Hematopoietic multipotent progenitor cell (in vitro differentiated cells): ENCODE results near the gene ZNF74. TPM values are rescaled to one million over a fixed set of nuclear protein-coding genes. Genes with fewer than 3 reads are reported as not detected.
"Not testable (repeated sequence)": the region's sequence is repeated elsewhere in the genome, so short reads cannot be mapped to it uniquely, and the experiment has no call there.

Experiments
- DNase-seq, 3 donors: peaks; one replicate each; pipeline ENCODE4 v3.0.0-alpha.2; 2011 to 2015; ENCODE audit warnings: low read depth in 2 of 3, low spot score in 2 of 3
- total RNA-seq: library from RNA; depleted of rRNA; stranded (reverse); fragments of >200 nt; gene quantifications from one replicate; pipeline ENCODE4 v1.2.3, GENCODE V29; 2012

ZNF74 gene
- total RNA-seq, 1 donor = 36.9 TPM

GRCh38 chr22:20399866-20400605 is 6.1 kb downstream of the ZNF74 start:
- DNase-seq = no peak

DNA sequence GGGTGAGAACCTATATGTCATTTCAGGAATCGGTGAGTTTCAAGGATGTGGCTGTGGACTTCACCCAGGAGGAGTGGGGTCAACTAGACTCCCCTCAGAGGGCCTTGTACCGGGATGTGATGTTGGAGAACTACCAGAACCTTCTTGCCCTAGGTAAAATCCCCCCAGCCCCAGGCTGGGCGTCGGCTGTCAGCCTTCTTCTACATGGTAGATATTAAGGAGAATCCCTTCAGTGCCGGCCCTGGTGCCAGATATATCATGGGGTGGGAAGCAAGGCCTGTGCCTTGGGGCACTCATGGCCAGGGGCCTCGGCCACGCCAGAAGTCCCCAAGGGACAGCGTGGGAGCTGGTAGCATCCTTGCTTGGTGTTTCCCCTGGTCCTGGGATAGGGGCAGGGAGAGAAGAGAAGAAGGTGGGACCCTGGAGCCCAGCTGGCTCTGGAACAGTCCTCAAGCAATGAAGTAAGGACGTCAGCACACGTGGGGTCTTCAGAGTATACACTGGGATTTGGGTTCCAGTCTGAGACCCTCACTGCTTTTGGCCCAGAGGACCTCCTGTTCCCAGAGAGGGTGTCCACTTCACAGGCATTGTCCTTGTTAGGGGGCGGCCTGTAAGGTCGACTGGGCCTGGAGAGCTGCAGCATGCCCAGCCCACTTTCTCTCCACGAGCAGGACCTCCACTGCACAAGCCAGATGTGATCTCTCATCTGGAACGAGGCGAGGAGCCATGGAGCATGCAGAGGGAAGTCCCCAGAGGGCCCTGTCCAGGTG is 6.8 kb downstream of the ZNF74 start:
- no peak for DNase-seq

GRCh38 chr22:20401376-20402014 is 7.5 kb downstream of the ZNF74 start:
- DNase-seq = no peak

DNA sequence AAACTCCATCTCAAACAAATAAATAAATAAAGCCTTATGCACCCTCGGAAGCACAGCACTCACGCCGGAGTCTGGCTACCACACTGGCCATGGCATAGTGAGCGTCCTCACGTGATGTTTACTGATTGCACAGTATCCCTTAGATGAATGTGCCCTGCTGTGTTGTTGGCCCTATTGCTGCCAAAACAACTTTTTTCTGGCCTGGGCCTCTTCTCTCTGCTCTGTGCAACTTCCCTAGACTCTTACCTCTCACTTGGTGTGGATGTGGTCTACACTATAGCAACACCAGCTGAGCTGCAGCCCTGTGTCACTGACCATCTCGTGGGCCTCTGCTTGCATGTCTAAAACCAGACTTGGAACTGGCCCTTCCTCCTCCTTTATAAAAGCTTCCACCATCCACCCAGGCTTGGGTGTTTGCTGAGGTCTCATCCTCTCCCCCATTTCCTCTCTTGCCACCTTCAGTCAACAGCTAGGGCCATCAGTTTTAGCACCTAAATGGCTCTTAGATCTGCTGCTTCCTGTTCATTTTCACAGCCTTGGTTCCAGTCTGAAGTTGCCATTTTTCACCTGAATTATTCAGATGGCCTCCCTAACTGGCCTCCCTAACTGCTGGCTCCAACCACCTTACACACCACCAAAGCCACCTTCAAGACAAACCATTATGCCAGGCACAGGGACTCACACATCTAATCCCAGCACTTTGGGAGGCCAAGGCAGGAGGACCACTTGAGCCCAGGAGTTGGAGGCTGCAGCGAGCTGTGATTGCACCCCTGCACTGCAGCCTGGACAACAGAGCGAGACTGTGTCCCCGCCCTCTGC is 9.2 kb downstream of the ZNF74 start:
- DNase-seq = no peak

DNA sequence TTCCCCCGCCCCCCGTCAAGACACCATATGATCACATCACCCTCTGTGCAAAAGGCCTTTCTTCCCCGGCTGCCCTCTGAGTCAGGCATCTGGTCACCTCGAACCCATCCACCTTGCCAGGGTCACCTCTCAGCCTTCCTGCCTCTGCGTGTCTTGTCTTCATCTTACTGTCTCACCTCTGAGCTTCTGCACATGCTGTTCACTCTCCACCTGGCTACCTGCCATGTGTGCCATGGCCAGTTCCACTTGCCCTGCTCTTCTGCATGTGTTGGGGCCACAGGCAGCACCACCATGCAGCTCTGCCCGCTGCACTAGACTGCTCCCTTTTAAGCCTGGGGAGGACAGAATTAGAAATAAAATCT is 9.8 kb downstream of the ZNF74 start:
- no peak for DNase-seq

- no peak for DNase-seq
These were observed 10.9 kb downstream of the ZNF74 start for GRCh38 chr22:20404881-20405280.

- no peak for DNase-seq
These were observed 11.5 kb downstream of the ZNF74 start for GRCh38 chr22:20405291-20405930.

GRCh38 chr22:20405931-20406685 is 12.2 kb downstream of the ZNF74 start:
- DNase-seq = no peak

- DNase-seq = no peak
These were observed 12.9 kb downstream of the ZNF74 start for GRCh38 chr22:20406686-20407408.

DNA sequence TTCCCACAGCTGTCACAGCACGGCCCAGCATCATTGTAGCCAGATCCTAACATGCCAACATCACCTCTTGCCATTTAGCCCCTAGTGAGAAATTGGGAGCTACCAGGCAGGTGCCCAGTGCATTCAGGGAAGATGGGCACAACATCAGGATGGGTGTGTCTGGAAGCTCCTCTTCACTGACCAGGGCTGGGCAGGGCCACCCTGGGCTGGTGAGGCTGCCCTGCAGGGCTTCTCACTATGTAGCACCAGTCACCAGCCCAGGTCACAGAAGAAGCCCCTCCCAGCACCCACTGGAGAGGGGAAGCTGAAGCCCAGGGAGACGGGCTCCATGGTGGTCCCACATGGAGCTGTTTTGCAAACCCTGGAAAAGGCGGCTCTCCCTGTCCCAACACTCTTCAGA is 13.9 kb downstream of the ZNF74 start:
- no peak for DNase-seq

DNA sequence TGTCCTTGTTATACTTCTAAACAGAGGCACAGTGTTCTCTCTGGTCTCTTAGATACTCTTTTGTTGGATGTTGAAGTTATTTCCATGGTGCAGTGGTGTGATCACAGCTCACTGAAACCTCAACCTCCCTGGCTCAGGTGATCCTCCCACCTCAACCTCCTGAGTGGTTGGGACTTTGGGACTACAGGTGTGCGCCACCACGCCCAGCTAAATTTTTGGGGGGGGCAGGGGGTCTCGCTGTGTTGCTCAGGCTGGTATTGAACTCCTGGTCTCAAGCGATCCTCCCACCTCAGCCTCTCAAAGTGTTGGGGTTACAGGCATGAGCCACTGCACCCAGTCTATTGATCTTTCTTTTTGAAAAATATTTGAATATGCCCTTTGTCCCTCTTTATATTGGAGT is 14.9 kb downstream of the ZNF74 start:
- no peak for DNase-seq

DNA sequence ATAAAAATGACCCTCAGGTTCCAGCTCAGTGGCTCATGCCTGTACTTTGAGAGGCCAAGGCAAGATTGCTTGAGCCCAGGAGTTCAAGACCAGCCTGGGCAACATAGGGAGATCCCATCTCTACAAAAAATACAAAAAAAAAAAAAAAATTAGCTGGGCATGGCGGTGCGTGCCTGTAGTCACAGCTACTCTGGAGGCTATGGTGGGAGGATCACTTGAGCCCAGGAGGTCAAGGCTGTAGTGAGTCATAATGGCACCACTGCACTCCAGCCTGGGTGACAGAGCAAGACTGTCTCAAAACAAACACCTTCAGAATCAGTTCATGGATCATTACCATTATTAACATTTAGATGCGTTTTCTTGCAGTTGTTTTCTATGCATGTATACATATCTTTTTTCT is 15.4 kb downstream of the ZNF74 start:
- DNase-seq = not testable (repeated sequence)

DNA sequence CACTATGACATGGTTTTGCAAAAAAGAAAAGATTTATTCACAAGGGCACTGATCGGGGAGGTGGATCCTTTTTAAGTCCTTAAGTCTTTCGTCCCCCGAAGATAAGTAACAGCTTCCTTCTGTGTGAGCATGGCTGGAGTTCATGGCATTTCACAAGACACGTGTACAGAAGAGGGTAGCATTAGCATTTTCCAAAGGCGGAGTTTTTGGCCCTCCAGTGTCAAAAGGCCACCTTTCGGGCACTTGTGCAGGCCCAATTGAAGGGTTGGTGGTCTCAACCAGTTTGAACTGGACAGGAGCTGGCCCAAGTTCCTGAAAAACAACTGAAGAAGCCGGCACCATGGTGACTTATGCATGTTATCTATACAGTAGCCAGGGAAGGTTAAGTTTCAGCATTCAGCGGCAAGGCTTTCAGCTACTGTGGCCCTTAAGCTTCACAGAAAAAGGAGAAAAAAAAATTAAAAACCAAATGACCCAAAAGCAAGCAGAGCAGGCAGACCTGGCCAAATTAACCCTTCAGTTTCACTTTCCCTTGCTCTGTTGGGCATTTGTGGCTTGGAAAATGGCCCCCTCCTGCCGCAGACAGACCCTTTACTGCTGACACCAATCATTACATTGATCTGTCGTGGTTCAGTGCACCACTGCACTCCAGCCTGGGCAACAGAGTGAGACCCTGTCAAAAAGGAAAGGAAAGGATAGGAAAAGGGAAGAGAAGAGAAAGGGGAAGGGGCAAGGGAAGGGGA is 18.7 kb downstream of the ZNF74 start:
- no peak for DNase-seq

DNA sequence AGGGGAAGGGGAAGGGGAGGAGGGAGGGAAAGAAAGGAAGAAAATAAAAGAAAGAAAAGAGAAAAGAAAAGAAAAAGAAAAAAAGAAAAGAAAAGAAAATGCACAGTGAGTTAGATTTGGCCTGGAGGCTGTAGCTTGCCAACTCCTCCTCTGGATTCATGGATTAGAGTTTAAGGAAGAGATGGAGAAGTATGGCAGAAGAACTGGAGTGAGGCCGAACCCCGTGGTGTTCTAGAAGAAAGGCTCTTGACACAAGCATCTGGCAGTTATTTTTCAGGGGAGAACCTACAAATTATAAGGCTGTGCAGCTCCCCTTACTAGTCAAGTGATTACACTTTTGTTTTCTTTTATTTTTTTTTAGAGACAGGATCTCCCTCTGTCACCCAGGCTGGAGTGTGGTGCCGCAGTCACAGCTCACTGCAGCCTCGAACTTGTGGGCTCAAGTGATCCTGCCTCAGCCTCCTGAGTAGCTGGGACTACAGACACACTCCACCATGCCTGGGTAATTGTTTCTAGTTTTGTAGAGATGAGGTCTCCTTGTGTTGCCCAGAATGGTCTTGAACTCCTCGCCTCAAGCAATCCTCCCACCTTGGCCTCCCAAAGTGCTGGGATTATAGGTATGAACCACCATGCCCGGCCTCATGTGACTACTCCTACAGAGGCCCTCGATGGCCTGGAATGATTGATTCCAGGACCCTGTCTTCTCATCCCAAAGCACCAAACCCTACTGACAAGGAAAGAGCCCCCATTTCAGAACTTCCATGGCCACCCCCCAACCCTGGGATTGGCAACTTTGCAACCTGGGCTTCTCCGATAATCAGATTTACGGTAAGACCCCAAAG is 19.5 kb downstream of the ZNF74 start:
- no peak for DNase-seq

GRCh38 chr22:20414059-20414440 is 20.1 kb downstream of the ZNF74 start:
- no peak for DNase-seq

DNA sequence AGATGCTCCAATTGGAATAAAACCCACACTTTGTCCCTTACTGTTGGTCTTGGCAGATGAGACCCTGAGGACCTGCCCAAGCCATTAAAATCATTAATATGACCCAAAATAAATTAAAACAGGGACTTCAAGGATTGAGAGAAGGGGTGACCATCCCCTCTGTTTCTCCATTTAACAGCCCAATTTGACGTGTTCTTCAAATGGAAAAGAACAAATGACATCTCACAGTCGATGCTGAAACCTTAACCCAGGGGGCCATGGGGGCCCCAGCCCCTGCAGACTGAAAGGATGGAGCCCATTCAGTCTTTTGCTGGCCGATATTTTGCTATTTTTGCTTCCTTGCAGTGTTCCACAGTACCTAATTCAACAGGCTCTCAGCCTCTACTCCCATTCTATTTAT is 20.5 kb downstream of the ZNF74 start:
- DNase-seq = no peak

DNA sequence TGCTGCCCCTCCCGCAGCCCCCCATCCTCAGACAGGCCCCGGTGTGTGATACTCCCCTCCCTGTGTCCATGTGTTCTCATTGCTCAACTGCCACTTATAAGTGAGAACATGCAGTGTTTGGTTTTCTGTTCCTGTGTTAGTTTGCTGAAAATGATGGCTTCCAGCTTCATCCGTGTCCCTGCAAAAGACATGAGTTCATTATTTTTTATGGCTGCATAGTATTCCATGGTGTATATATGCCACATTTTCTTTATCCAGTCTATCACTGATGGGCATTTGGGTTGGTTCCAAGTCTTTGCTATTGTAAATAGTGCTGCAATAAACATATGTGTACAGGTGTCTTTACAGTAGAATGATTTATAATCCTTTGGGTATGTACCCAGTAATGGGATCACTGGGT is 21.3 kb downstream of the ZNF74 start:
- not testable (repeated sequence) for DNase-seq

DNA sequence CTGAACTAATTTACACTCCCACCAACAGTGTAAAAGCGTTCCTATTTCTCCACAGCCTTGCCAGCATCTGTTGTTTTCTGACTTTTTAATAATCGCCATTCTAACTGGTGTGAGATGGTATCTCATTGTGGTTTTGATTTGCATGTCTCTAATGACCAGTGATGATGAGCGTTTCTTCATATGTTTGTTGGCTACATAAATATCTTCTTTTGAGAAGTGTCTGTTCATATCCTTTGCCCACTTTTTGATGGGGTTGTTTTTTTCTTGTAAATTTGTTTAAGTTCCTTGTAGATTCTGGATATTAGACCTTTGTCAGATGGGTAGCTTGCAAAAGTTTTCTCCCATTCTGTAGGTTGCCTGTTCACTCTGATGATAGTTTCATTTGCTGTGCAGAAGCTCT is 21.7 kb downstream of the ZNF74 start:
- not testable (repeated sequence) for DNase-seq
